ENCODE data around the gene SERPINB2.
"Not testable (repeated sequence)": the region's sequence is repeated elsewhere in the genome, so short reads cannot be mapped to it uniquely, and the experiment has no call there.

SERPINB2 gene

DNA sequence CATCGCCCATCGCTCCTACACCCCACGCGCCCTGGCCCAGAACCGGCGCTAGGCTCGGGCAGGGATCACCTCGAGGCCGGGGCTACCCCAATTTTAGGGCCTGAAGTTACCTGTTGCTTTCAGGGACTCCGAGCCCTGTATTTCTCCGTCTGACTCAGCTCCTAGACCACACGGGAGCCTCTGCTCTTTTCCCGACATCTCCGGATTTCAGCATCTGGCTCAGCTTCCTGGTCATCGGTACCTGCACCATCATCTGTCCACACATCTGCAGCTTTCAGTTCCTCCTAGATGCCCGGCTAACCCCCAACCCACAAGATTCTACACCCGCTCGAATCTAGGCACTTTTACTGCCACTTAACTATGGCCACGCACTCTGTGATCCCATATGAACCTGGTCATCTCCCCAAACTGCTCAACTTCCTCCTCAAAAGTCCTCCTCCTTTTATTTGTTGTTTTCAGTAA, 49.5 kb downstream of the SERPINB2 start:
- no peak for DNase-seq (ENCODE audit: low spot score)

DNA sequence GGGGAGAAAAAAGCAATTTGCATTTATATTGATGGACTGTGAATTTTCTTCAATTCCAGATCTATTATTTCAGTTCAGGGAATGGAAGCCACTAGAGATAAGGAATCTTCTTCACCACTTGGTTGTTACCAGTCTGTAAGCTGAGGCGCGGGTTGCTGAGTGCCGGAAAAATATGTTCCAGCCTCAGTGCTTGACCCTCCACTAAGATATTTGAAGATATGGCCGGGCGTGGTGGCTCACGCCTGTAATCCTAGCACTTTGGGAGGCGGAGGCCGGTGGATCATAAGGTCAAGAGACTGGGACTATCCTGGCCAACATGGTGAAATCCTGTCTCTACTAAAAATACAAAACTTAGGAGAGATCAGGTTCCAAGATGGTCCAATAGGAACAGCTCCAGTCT, 52.5 kb downstream of the SERPINB2 start:
- DNase-seq (ENCODE audit: low spot score), result no peak

DNA sequence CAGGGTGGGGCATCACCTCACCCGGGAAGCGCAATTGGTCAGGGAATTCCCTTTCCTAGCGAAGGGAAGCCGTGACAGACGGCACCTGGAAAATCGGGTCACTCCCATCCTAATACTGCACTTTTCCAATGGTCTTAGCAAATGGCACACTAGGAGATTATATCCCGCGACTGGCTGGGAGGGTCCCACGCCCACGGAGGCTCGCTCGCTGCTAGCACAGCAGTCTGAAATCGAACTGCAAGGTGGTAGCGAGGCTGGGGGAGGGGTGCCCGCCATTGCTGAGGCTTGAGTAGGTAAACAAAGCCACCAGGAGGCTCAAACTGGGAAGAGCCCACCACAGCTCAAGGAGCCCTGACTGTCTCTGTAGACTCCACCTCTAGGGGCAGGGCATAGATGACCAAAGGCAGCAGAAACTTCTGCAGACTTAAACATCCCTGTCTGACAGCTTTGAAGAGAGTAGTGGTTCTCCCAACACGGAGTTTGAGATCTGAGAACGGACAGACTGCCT, 53.1 kb downstream of the SERPINB2 start:
- not testable (repeated sequence) for DNase-seq (ENCODE audit: low spot score)

DNA sequence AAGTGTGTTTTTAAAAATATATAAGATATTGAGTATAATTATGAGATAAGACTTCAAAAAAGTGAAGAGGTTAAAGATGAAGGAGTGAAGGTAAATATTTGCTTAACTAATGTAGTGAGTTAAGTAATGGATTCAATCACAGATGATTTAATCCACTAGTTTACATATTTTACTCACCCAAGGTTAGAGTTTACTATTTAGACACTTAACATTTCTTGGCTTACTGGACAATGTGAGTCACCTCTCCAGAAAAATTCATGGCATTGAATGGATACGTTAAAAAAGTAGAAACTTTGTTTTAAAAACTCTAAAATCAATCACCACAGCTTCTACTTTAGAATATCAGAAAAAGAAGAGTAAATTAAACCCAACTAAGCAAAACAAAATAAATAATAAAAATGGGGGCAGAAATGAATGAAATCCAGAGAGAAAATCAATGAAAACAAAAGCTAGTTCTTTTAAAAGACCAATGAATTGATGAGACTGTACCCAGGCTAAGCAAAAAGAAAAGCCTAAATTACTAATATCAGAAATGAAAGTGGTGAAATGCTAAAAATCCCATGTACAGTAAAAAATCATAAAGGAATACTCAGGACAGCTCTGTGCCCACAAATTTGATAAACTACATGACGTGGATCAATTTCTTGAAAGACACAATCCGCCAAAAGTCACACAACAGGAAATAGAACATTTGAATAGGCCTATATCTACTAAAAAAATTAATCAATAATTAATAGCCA, 59.7 kb downstream of the SERPINB2 start:
- DNase-seq (ENCODE audit: low spot score), result no peak

DNA sequence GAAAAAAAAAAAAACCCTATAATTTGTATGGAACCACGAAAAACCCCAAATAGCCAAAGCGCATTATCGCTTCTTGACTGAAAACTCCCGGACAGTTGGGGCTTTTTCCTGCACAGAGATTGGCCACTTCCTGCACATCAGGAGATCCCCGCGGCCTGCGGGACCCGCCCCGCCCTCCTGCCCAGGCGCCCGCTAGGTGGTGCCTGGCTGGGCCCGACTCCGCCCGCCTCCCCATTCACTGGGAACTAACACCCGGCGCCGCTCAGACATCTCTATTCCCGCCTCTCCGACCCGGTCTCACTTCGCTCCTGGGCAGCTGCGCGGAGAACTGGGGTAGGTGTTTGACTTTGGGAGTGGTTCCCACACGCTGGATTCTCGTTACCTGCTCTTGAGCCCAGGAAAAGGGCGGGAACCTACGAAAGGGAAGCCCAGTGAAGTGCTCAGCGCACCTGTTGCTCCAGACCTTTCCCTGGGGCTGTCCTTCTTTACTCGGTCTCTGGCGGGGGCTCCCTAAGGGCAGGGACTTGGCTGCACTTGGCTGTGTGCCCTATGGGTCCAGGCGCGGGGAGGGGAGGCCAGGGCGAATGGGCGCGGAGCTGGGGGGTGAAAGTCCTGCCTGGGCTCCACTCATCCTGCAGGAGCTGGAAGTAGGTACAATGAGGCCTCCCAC, 61.7 kb downstream of the SERPINB2 start, which contains the start of gene HMSD:
TSS of gene HMSD (plus strand) at position 234 of the 670 bp plus-strand sequence. CDS start 4,155 bp downstream, outside the sequence.
- no peak for DNase-seq (ENCODE audit: low spot score)

DNA sequence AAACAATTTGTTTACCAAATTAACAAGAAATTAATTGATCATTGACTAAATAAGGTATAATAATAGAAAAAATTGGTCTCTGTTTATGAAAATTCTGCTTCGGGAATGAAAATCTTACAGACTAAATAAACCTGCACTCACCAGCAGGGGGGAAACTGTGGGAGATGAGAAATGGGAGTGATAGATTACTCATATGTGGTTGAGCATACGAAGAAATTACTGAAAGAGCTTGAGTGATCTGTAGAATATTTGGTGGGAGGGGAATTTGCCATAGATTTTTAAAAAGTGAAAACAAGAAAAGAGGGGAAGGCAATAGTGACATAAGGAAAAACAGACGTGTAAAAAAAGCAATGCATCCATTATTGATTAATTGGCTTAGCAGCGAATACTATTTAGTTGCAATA, 63.8 kb downstream of the SERPINB2 start:
- DNase-seq (ENCODE audit: low spot score), result peak; percentile 16
